GM18858 (cell line): ENCODE measurements around the gene PTK6.
"Not testable (repeated sequence)": the region's sequence is repeated elsewhere in the genome, so short reads cannot be mapped to it uniquely, and the experiment has no call there.

ENCODE experiments used
- ATAC-seq: cut with Tn5 transposase; IDR thresholded peaks from one replicate; pipeline ENCODE4 v1.9.1; 2021; ENCODE audit not compliant: unreplicated experiment

PTK6 gene

GRCh38 chr20:63517376-63518309 lies 19.5 kb downstream of the PTK6 start:
- ATAC-seq = no peak

- ATAC-seq = not testable (repeated sequence)
These were observed 22.7 kb downstream of the PTK6 start for GRCh38 chr20:63514520-63514919.

GRCh38 chr20:63513207-63513606 lies 24.0 kb downstream of the PTK6 start:
- ATAC-seq = no peak

GRCh38 chr20:63509088-63509564 lies 28.1 kb downstream of the PTK6 start:
- no peak for ATAC-seq

GRCh38 chr20:63508072-63508768 lies 29.0 kb downstream of the PTK6 start:
- no peak for ATAC-seq

GRCh38 chr20:63507083-63507743 lies 30.0 kb downstream of the PTK6 start:
- no peak for ATAC-seq

- no peak for ATAC-seq
These were observed 31.5 kb downstream of the PTK6 start for GRCh38 chr20:63505723-63506122.

GRCh38 chr20:63505281-63505680 lies 31.9 kb downstream of the PTK6 start:
- ATAC-seq = no peak

- ATAC-seq = no peak
These were observed 32.5 kb downstream of the PTK6 start for GRCh38 chr20:63504642-63505041.

GRCh38 chr20:63503524-63503923 lies 33.7 kb downstream of the PTK6 start:
- no peak for ATAC-seq

- no peak for ATAC-seq
These were observed 34.5 kb downstream of the PTK6 start for GRCh38 chr20:63502671-63503172.

- no peak for ATAC-seq
These were observed 35.1 kb downstream of the PTK6 start for GRCh38 chr20:63501818-63502670.

- ATAC-seq = no peak
These were observed 36.0 kb downstream of the PTK6 start for GRCh38 chr20:63500902-63501817.

- ATAC-seq = no peak
These were observed 36.9 kb downstream of the PTK6 start for GRCh38 chr20:63500151-63500901.

- ATAC-seq = no peak
These were observed 37.7 kb downstream of the PTK6 start for GRCh38 chr20:63499338-63499969.

GRCh38 chr20:63498960-63499337 lies 38.2 kb downstream of the PTK6 start, which contains the start of gene EEF1A2:
Gene EEF1A2, minus strand, starts transcription at chr20:63499083. Its CDS starts 1,320 bp downstream, at chr20:63497763.
- ATAC-seq = no peak

- ATAC-seq = no peak
These were observed 38.9 kb downstream of the PTK6 start for GRCh38 chr20:63497946-63498935.
